HL-60 (cell line): ENCODE results near the gene AHRR.

Experiments used
- DNase-seq, 2 experiments: peaks; one replicate each; pipeline ENCODE4 v3.0.0-alpha.2; 2010 to 2020; ENCODE audit warnings: low read depth in 1 of 2, low spot score in 1 of 2
- H3K27ac ChIP-seq: fragments of 250-450 bp; sonication (Bioruptor Pico); replicated peaks from 2 replicates; pipeline ENCODE4 v1.5.1; 2020; ENCODE audit warnings: mild to moderate bottlenecking, moderate library complexity
- H3K27me3 ChIP-seq: fragments of 250-450 bp; sonication (Bioruptor Pico); 2 replicates; pipeline ENCODE4 v1.5.1; 2021; ENCODE audit warnings: mild to moderate bottlenecking, moderate library complexity; ENCODE audit not compliant: insufficient read depth, poor library complexity, severe bottlenecking
- H3K4me3 ChIP-seq: replicated peaks from 2 replicates; pipeline ENCODE4 v1.5.1; 2011; ENCODE audit warnings: mild to moderate bottlenecking, control low read depth, low read length; ENCODE audit not compliant: insufficient read depth
- GABPA ChIP-seq: IDR thresholded peaks from 2 replicates; pipeline ENCODE4 v1.6.1; 2012; ENCODE audit warnings: low read depth
- POLR2AphosphoS5 ChIP-seq: IDR thresholded peaks from 2 replicates; pipeline ENCODE4 v1.6.1; 2012; ENCODE audit warnings: low read depth
- SPI1 ChIP-seq: IDR thresholded peaks from 2 replicates; pipeline ENCODE4 v1.6.1; 2012; ENCODE audit warnings: low read depth, mild to moderate bottlenecking, borderline replicate concordance
- TF ChIP-seq, protein P1 (sequence below): IDR thresholded peaks from 2 replicates; pipeline ENCODE4 v1.6.1; 2012; ENCODE audit warnings: low read depth; ENCODE audit not compliant: insufficient replicate concordance
- TF ChIP-seq, protein P2 (sequence below): IDR thresholded peaks from one replicate; pipeline ENCODE4 v1.5.1; 2011; ENCODE audit warnings: low read length, control low read depth, inconsistent platforms; ENCODE audit not compliant: insufficient read depth

The AHRR gene

DNA sequence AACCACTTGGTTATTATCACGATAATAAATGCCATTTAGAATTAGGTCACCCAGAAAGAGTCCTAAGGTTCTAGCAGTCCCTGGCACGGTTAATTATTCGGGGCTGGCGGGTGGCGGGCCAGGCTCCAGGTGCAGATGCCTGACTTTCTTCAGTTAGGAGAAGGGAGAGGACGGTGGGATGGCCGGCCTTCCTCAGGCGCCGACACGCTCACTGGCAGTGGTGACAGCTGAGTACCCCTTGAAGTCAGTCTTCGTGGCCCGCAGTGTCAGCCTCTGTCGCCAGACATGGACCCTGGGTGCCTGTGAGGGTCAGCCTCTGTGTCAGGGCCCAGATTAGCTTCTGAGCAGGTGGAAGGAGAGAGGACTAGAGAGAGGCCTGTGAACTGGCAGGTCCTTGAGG lies 100.4 kb downstream of the AHRR start:
- TF ChIP-seq, protein P1, sequence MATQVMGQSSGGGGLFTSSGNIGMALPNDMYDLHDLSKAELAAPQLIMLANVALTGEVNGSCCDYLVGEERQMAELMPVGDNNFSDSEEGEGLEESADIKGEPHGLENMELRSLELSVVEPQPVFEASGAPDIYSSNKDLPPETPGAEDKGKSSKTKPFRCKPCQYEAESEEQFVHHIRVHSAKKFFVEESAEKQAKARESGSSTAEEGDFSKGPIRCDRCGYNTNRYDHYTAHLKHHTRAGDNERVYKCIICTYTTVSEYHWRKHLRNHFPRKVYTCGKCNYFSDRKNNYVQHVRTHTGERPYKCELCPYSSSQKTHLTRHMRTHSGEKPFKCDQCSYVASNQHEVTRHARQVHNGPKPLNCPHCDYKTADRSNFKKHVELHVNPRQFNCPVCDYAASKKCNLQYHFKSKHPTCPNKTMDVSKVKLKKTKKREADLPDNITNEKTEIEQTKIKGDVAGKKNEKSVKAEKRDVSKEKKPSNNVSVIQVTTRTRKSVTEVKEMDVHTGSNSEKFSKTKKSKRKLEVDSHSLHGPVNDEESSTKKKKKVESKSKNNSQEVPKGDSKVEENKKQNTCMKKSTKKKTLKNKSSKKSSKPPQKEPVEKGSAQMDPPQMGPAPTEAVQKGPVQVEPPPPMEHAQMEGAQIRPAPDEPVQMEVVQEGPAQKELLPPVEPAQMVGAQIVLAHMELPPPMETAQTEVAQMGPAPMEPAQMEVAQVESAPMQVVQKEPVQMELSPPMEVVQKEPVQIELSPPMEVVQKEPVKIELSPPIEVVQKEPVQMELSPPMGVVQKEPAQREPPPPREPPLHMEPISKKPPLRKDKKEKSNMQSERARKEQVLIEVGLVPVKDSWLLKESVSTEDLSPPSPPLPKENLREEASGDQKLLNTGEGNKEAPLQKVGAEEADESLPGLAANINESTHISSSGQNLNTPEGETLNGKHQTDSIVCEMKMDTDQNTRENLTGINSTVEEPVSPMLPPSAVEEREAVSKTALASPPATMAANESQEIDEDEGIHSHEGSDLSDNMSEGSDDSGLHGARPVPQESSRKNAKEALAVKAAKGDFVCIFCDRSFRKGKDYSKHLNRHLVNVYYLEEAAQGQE = no peak
- TF ChIP-seq GABPA (no peak), SPI1 (no peak), POLR2AphosphoS5 (no peak)
- TF ChIP-seq, protein P2, sequence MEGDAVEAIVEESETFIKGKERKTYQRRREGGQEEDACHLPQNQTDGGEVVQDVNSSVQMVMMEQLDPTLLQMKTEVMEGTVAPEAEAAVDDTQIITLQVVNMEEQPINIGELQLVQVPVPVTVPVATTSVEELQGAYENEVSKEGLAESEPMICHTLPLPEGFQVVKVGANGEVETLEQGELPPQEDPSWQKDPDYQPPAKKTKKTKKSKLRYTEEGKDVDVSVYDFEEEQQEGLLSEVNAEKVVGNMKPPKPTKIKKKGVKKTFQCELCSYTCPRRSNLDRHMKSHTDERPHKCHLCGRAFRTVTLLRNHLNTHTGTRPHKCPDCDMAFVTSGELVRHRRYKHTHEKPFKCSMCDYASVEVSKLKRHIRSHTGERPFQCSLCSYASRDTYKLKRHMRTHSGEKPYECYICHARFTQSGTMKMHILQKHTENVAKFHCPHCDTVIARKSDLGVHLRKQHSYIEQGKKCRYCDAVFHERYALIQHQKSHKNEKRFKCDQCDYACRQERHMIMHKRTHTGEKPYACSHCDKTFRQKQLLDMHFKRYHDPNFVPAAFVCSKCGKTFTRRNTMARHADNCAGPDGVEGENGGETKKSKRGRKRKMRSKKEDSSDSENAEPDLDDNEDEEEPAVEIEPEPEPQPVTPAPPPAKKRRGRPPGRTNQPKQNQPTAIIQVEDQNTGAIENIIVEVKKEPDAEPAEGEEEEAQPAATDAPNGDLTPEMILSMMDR = no peak
- DNase-seq = no peak
- no peaks in the 10 kb centered on the region for H3K27me3 ChIP-seq

DNA sequence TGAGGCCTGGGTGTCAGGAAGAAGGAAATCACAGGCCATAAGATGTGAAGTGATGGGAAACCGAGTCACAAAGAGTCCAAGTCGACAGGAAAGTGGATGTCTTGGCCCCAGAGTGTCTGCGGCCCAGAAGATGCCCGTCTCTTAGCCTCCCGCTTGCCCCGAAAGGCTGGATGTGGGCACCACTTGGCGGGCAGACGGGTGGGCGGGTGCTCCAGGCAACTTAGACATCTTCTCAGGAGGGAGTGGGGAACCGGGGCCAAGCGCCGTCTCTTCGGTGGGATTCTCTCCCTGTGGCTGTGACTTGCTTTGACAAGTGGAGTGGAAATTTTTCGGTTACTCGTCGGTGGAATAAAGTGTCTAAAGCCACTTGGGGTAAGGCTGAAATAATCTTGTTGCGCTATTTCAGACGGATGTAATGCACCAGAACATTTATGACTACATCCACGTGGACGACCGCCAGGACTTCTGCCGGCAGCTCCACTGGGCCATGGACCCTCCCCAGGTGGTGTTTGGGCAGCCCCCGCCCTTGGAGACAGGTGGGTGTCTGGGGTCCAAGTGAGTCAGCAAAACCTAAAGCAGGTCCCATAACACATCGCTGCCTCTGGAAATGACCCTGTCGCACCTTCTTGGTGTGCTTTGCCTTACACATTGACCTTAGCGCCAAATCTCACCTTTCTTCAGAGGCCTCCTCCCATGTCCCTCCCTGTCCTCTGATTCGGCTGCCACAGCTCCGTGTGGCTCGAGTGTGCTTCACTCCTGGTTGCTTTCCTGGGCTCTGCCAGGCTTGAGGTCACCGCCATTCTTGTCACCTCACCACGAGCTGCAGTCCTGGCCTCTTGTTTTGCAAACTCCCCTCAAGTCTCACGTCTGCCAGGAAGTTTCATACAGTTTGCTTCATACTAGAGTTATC lies 101.1 kb downstream of the AHRR start:
- Histone ChIP-seq H3K27me3 (no peaks in the 10 kb centered on the region), H3K27ac (peak overlapping the region; percentile 60), H3K4me3 (no peak overlapping the region)
- peak in 1 of 2 experiments; percentile 44 for DNase-seq
- TF ChIP-seq SPI1 = no peak
- no peak for TF ChIP-seq GABPA
- TF ChIP-seq POLR2AphosphoS5 = no peak
- TF ChIP-seq, protein P1 = no peak
- TF ChIP-seq, protein P2 = no peak

More for the DNA sequence above, 100.4 kb downstream of the AHRR start:
- Histone ChIP-seq H3K27ac (peak overlapping the region; percentile 18; the same call in 1 of the 2 replicates), H3K4me3 (no peak overlapping the region)

DNA sequence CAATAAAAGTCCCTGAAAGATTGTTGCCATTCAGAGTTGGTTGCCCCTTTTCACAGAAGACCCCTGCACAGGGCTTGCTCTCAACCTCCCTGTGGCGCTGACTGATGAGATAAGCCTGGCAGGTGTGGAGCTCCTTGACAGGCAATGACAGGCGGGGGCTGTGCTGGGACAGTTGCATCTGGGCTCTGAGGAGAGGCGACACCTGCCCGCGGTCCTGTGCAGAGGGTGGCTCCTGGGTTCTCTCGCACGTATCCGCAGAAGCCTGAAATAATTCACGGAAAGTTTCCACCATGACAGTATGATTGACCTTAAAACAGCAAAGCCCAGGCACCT lies 101.7 kb downstream of the AHRR start:
- TF ChIP-seq, protein P1 = no peak
- TF ChIP-seq, protein P2 = no peak
- TF ChIP-seq GABPA = no peak
- peak overlapping the region; percentile 60 for H3K27ac ChIP-seq
- DNase-seq = no peak
- H3K27me3 ChIP-seq = no peaks in the 10 kb centered on the region
- no peak overlapping the region for H3K4me3 ChIP-seq
